Peyer's patch (tissue), 4 donors: ENCODE measurements around the gene UNC5B.

Source experiments
- POLR2A ChIP-seq, 2 donors: fragments of 450-650 bp; IDR thresholded peaks; one replicate each; pipeline ENCODE4 v1.5.1; 2017; ENCODE audit warnings: antibody characterized with exemption in 2 of 2, mild to moderate bottlenecking in 2 of 2, moderate library complexity in 2 of 2
- TF ChIP-seq, protein P1 (sequence below), 6 experiments: fragments of 450-650 bp in 4 of 6; fragments of 200-600 bp in 2 of 6; sonication (generic) in 1 of 6; IDR thresholded peaks; one replicate each; pipeline ENCODE4 v1.5.1; 2017 to 2019; ENCODE audit warnings: antibody characterized with exemption in 6 of 6, mild to moderate bottlenecking in 3 of 6, moderate library complexity in 1 of 6

DNA sequence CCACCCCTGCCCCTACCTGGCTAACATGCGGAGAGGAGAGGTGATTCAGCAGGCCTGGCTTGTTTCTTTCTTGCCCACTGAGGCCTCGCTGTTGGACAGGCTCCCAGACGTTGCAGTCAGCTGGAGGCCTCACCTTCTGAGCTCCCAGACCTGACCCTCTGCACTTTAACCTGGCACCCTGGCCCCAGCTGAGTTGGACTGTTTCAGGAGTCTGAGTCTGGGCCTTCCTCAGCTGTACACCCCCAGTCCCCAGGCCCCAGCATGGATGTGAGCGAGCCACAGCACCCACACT is 35.0 kb downstream of the UNC5B start:
- TF ChIP-seq, protein P1, sequence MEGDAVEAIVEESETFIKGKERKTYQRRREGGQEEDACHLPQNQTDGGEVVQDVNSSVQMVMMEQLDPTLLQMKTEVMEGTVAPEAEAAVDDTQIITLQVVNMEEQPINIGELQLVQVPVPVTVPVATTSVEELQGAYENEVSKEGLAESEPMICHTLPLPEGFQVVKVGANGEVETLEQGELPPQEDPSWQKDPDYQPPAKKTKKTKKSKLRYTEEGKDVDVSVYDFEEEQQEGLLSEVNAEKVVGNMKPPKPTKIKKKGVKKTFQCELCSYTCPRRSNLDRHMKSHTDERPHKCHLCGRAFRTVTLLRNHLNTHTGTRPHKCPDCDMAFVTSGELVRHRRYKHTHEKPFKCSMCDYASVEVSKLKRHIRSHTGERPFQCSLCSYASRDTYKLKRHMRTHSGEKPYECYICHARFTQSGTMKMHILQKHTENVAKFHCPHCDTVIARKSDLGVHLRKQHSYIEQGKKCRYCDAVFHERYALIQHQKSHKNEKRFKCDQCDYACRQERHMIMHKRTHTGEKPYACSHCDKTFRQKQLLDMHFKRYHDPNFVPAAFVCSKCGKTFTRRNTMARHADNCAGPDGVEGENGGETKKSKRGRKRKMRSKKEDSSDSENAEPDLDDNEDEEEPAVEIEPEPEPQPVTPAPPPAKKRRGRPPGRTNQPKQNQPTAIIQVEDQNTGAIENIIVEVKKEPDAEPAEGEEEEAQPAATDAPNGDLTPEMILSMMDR (IDR thresholded peaks at IDR 0.05): no peak
- TF ChIP-seq POLR2A (IDR thresholded peaks at IDR 0.05): no peak
